ENCODE results near the gene BAHD1.

DNA sequence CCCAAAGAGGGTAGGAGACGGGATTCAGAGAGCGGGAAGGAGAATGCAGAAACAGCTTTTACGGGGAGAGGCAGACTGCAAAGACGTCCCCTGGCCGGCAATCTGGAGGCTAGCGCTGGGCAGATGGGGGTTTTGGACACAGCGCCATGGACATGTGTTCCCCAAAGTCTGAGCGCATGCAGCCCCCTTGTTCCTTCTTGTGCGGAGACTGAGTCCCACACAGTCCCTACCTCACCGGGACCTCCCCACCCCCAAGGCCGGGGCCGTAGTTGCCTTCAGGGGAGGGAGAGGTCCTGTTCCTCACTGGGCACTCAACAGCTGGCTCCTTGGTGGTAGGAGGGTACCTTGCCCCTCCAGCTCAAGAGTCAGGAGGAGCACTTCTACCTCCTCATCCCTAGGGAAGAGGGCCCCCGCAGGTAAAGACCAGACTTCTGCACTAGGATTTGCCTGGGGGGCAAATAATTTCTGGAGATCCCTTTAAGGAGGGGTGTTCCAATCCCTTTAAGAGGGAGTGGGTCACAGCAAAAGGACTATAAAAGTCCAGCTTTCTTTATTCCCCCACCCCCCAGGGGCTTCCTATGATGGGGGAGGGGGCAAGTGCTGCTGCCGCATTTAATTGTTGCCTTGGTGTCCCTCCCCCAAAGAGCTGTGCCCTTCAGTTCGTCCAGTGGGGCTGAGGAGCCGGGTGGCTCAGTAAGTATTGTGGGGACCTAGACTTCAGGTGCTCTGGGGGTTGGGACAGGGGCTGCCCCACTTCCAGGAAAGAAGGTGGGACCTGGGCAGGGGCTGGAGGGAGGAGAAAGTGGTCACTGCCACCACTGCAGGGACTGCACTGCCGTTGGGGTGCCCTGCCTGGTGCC, 3.6 kb upstream of the BAHD1 start:
- TF ChIP-seq POLR2A (IDR thresholded peaks at IDR 0.05) (no peak), POLR2AphosphoS5 (IDR thresholded peaks at IDR 0.05) (no peak), EP300 (IDR thresholded peaks at IDR 0.05) (no peak)

All from gastroesophageal sphincter (tissue), 2 donors.